Stimulated activated CD4-positive, alpha-beta T cell treated with anti-CD3 and anti-CD28 coated beads, Interleukin-1b, Interleukin-23, amount 100 ng/mL, for 4 hours (primary cell): ENCODE measurements around the gene RAP1GAP2.

Experiments used
- DNase-seq, 2 donors: peaks; one replicate each; pipeline ENCODE4 v3.0.0-alpha.2; 2020; ENCODE audit warnings: low read depth in 2 of 2

The RAP1GAP2 gene

DNA sequence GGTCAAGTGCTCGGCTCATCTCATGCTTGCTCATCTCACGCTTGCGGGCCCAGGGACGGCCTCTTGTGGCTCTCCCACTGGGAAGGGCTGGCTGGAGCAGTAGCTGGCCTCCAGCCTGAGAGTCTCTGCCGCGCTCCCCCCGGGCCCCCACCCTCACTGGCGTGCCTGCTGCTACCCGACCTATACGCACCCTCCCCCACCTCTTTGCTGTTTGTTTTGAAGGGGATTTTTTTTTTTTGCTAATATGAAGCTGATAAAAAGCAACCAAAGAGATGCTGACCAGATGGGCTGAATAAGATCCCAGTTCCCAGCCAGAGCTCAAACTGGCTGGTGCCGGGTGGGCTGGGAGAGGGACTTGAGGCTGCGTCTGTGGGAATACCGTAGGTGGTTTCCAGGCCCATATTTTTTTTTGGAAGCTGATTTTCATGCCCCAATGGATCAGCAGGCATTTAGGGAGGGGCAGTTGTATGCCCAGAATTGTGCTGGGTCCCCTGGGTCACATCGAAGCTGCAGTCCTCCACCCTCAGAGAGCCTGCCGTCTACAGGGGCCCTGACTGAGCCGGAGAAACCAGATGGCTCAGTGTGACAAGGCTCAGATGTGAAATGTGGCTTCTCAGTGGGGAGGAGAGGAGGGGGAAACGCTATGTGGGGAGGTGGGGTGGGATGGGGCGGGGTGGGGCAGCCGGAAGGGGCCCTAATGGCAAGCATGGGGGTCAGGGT, 115.0 kb downstream of the RAP1GAP2 start:
- no peak for DNase-seq

DNA sequence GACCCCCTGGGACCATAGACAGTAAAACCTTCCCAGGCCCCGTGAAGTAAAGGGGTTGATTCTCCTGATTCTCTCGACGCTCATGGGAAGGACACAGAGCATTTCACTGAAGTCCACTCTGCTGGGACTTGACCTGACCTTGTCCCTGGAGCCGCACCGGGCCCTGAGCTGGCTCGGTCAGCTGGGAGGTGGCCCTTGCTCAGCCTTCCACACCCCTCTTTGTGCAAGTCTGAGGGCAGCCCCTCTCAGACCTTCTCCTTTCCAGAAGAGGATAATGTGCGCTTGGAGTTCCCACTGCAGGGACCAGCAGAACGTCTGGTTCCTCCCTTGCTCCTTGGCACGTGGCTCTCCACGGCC, 115.5 kb downstream of the RAP1GAP2 start:
- no peak for DNase-seq

DNA sequence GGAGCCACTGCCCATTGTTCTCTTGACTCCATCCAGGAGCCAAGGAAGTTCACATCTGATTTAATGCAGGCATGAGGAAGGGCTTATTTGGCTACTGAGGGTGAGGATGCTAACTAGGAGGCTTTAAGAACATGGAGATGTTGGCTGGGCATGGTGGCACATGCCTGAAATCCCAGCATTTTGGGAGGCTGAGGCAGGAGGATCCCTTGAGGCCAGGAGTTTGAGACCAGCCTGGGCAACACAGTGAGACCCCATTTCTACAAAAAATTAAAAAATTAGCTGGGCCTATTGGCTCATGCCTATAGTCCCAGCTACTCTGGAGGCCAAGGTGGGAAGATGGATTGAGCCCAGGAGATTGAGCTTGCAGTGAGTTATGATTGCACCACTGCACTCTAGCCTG, 116.5 kb downstream of the RAP1GAP2 start:
- DNase-seq = no peak

DNA sequence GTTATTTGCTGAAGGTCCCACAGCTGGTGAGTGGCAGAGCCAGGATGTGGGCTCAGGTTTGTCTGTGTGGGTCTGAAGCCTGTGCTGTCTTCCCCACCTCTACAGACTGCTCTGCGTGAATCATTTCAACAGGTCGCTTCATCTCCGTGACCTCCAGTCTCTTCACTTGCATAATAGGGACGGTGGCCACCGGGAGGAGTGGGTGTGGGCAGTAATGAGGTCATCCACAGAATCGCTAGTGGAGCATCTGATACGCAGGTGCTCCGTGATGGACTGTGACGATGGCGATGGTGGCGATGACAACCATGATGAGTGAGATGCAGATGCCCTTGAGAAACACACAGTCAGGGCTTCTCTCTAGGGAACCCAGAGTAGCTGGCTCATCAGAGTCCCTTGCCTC, 120.2 kb downstream of the RAP1GAP2 start:
- no peak for DNase-seq

DNA sequence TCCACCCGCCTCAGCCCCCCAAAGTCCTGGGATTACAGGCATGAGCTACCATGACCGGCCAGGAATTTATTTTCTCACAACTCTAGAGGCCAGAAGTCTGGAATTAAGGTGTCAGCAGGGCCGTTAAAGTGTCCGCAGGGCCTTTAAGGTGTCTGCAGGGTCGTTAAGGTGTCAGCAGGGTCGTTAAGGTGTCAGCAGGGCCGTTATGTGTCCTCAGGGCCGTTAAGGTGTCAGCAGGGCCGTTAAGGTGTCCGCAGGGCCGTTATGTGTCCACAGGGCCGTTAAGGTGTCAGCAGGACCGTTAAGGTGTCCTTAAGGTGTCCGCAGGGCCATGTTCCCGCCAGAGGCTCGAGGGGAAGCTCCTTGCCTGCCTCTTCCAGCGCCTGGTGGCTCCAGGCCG, 125.2 kb downstream of the RAP1GAP2 start:
- no peak for DNase-seq

DNA sequence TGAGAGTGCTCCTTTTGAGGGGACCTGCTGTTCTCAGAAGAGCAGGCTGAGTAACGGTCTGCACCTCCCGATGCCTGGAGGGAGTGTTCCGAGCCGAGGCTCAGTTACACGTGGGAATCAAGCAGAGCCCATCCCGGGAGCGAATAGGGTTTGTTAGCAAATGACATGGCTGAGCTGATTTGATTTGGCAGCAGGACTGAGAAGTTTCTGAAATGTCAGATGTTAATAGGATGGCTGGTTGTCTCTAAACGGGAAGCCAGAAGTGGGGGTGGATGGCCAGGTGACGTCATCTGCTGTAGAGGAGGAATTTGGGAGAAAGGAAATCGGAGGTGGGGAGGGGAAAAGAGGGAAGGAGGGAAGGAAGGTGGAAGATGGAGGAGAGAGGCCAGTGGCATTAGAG, 128.0 kb downstream of the RAP1GAP2 start:
- no peak for DNase-seq

DNA sequence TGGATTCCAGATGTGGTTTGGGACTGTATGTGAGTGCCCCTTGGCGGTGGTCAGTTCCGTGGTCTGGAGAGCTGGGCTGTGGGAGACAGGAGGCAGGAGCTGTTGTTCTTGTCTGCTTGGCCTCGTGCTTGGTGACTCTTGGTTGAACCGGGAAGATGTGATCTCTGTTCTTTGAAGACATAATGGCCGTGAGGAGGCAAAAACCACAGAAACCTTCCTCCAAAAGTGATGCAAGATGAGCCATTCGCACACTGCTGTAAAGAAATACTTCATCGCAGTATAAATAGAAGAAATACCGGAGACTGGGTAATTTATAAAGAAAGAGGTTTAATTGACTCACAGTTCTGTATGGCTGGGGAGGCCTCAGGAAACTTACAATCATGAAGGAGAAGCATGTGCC, 128.8 kb downstream of the RAP1GAP2 start:
- no peak for DNase-seq

DNA sequence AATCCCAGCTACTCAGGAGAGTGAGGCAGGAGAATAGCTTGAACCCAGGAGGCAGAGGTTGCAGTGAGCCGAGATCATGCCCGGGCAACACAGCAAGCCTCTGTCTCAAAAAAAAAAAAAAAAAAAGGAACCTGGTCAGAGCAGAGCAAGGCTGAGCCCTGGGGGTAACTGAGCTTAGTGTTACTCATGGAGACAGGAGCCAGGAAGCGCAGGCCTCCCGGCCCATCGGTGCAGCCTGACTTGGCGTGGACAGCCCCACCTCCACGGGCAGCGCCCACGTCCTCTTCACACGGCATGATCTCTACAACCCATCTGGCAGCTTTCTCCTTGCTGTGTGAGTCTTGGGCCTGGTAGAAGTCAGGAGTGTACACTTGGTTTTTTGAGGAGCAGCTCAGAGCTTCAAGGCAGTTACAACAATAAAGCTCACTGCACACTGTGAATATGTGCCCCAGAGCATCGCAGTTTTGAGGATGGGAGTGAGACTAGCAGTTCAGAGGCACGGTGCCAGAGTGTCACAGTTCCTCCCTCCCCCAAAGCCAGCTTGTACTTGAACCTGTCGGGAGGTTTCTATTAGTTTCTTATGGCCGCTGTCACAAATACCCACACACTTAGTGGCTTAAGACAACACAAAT, 129.9 kb downstream of the RAP1GAP2 start:
- DNase-seq = no peak

DNA sequence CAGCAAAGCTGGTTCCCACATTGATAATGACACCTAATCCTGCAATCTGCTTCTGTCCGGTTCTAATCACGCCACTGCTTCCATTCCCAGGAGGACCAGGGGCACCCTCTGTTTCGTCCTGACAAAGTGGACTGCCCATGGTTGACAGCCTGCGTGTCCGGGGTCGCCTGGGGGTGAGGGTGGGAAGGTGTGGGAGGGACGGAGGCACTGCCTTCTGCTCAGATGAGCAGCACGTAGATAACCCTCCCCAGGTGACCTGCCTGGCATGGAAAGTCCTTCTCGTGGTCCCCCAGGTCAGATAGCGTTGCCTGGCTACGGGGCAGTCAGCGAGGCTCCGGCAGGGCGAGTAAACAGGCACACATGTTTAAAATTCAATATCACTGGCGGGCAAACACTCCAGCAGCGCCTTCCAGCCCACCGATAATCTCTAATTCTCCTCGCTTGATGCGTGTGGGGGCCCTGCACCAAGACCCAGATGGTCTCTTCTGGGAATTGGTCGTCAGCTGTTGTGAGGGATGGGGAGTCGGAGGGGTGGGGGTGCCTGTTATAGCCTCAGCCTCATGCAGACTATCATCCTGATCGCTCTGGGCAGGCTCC, 132.2 kb downstream of the RAP1GAP2 start:
- no peak for DNase-seq

DNA sequence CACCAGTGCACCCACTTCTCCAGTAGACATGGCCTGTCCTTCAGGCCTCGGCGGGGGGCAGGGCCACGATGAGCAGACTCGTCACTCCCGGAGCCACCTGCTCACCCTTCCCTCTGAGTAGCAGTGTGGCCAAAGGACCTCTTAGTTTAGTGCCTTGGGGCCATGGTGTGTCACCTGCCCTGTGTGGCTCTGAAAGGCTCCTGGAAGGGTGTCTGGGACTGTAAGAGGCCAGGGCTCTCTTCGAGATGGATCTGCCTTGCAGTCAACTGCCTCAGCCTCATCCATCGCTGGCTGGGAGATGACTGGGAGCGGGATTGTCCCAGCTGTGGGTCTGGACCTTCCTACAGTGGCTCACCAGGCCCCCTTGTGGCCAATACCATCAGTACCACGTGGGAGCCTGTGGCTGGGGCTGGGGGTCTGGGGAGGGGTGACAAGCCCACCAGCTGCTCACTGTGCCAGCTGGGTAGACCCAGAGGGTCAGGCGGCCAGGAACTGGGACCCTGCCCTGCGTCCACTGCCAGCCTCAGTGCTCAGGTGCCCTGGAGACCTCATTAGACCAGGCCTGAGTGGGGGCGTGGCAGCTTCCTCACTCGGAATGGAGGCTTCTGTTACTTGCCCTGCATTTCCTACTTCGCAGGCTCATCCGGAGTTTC, 133.8 kb downstream of the RAP1GAP2 start:
- peak; percentile 4 to 15 for DNase-seq

DNA sequence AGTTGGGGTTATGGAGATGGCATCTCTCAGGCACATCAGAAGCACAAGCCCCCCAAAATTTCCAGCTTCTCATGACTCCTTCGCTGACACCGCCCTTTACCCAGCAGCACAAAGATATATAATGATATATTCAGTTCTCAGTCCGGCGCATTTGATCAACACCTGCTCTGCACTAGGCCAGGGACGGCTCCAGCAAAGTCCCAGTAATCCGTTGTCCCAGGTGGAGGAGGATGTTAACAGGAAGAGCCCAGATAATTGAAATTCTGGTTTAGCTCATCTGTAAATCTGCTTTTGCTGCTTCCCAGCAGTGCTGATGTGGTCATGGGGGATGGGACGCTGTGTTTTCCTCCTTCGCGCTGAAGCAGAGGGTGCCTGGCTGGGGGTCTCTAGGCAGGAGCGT, 135.6 kb downstream of the RAP1GAP2 start:
- no peak for DNase-seq

DNA sequence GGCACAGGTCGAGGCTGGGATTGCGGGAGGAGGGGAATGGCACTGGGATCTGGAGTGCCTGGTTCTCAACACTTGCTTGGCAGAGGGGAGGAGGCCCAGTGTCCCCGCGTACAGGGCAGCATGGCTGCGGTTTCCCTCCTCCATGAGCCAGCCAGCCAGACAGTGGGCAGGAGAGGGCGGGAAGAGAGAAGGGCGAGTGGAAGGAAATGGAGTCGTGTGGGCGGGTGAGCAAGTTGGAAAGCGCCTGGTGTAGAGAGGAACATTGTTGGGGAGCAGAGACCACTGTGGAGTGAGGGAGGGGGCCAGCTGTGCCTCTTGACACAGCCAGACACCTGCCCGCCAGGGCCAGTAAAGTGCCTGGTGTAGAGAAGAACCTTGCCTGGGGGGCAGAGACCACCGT, 136.7 kb downstream of the RAP1GAP2 start:
- no peak for DNase-seq

DNA sequence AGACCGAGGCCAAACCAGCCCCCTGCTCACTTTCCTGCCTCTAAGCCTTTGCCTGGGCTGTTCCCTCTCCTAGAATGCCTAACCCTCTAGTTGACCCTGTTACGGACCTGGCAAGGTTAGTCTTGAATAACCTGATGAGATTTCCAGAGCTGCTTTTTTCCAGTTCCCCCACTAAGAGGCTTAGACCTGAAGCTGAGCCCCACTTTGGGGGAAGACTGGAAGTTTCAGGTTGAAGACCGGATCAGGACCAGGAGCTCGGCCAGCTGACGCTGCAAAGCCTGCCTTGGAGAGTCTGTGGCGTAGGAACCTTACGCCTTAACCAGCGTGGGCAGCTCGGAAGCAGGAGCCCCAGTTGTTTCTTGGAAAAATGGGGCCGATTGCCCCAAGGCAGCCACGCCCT, 137.4 kb downstream of the RAP1GAP2 start:
- no peak for DNase-seq

DNA sequence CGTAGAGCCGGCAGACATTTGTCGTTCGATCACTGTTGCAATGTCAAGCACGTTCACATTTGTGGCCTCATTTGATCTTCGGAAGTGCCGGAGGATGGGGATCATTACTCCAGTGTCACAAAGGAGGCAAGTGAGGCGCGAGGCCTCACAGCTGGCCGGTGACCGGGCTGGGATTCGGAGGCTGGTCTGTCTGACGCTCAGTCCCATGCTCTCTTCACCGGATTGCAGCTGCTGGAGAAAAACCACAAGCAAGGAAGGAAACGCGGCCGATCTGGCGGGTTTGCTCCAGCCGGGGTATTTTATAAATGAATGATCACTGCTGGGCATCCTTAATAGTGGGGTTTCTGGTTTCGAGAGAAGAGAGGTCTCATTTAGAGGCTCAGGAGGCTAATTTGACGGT, 139.4 kb downstream of the RAP1GAP2 start:
- DNase-seq = no peak

DNA sequence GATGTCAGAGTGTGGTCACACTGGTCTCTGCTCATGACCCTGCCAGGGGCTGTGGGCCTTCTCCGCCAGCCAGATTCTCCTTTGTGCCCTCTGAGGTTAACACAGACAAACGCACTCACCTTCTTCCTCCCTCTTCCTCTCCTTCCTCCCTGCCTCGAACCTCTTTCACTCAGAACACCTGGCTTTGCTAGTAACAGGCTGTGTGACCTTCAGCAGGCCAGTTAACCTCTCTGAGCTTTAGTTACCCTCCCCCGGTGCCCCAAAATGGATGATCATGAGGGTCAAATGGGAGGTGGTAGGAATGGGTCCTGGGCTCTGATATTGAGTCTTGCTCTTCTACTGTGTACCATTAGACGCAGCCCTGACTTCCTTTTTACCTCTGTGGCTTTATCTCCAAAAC, 140.1 kb downstream of the RAP1GAP2 start:
- DNase-seq = no peak

DNA sequence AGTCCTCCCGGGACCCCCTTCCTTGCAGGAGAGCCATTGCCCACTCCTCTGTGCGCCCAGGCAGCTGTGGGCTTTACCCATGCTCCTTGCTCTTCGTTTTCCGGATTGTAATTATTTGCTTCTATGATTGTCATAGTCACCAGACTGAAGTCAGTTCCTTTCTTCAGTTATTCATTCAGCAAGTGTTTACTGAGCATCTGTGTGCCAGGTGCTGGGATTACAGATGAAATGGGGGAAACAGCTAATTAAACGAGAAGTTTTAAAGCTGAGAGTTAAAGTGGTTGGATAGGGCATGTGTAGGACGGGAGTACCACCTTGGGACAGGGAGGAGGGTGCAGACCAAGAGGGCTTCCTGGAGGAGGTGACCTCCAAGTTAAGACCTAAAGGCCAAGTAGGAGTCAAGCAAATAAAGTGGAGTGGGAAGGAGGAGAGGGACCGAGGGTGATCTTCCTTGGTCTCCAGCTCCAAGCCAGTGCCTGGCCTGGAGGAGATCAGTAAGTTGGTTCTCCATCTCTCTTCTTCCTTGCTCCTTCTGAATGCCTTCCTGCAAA, 140.6 kb downstream of the RAP1GAP2 start:
- DNase-seq = no peak

DNA sequence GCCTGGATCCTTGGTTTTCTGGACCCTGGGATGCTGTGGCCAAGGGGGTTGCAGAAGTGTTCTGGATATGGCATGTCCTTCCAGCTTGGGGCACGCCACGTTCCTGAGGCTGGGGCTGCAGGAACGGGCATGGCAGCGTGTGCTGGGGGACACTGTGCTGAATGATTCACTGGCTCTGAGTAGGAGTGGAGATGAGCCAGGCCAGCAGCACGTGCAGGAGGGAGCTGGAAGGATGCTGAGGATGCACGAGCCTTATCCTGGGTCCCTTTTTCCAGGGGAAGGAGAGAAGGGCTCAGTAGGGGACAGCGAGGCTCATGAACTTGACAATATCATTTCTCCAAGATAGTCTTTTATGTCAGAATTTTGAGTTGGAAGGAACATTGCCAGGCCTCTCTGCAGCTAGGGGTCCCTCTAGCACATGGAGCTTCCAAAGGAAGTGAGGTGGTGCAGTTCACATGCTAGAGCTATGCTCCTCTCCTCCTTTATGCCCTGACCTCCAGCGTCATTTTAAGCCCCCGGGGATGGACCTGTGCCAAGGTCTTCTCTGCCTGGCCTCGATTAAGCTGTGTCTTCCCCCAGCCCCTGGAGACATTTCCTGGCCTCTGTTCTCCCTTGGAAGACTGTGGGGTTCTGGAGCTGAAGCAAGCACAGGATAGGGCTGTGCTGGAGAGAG, 141.2 kb downstream of the RAP1GAP2 start:
- DNase-seq = no peak

DNA sequence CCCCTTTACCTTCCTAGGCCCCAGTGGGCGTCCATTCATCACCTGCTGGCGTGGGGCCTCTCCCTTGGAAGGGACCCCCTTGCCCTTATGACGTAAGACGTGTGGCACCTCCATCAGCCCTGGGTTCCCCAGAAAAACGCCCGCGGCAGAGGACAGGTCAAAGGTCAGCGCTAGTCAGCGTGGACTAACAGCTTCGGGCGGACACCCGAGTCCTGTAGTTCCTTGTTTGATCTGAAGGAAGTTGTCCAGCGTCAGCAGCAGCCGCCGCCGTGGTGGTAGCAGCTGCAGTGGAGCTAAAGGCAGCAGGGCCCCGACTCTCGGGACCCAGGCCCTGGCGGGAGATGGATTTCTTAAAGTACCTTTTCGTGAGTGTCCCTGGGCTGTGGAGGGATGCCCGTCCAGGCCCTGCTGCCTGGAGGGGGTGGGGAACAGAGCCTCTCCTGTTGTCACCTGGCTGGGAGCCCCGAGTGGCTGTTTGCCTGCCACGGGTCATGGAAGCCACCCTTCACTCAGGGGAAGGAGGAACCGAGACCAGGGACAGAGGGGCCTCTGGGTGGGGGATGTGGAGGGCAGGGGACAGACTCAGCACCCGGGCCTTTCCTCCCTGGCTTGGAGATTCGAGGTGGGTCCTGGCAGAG, 143.6 kb downstream of the RAP1GAP2 start:
- no peak for DNase-seq

DNA sequence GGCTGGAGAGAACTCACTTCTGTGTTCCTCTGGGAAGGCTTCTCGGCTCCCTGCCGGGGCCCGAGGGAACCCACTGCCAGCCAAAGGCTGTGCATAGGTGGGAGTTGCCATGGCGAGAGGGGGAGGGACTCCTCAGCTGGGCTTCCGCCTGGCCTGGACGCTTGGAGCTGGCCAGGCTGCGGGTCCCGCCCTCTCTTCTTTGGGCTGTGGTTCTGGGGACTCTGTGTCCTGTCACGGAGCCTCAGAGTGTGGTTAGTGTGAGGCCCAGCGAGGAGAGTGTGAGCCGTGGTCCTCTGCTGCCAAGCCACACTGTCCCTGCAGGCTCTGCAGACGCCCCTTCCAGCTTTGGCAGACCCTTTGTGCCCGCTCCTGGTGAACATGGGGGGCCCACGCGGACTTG, 144.1 kb downstream of the RAP1GAP2 start:
- no peak for DNase-seq

DNA sequence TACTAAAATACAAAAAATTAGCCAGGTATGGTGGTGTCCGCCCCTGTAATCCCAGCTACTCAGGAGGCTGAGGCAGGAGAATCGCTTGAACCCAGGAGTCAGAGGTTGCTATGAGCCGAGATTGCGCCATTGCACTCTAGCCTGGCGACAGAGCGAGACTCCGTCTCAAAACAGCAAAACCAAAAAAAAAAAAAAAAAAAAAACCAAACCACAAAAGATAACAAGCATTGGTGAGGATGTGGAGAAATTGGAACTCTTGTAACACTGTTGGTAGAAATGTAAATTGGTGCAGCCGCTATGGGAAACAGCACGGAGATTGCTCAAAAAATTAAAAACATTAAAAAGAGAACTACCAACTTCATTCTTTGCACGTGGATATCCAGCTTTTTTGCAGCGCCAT, 147.7 kb downstream of the RAP1GAP2 start:
- no peak for DNase-seq

DNA sequence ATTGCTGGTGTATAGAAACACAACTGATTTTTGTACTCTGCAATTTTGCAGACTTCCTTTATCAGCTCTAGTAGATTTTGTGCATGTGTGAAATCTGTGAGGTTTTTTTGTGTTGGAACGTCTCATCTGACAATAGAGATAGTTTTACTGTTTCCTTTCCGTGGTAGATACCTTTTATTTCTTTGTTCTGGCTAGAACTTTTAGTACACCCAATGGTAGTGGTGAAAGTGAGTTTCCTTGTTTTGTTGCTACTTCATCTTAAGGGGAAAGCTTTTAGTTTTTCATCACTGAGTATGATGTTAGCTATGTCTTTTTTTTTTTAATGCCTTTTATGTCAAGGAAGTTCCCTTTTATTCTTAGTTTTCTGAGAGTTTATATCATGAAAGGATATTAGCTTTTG, 149.1 kb downstream of the RAP1GAP2 start:
- DNase-seq = no peak

DNA sequence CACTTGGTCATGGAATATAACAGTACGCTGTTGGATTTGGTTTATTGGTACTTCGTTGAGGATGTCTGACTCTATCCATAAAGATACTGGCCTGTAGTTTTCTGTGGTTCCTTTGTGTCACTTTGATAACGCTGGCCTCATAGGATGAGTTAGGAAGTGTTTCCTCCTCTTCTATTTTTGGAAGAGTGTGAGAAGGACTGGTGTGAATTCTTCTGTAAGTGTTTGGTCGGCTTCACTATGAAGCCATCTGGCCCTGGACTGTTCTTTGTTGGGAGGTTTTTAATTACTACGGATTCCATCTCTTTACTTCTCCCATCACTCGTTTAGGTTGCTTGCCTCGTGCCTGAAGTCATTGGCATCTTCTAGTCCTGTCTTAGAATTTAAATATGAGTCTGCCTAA, 149.9 kb downstream of the RAP1GAP2 start:
- no peak for DNase-seq
